Measurements from ENCODE around the gene PTGES3L.

PTGES3L gene

GRCh38 chr17:43020030-43020621 lies 40.2 kb upstream of the PTGES3L start:
- TF ChIP-seq JUND (IDR thresholded peaks at IDR 0.05; ENCODE audit: low read depth) = no peak
- DNase-seq (ENCODE audit: low read depth in 1 of 2, low spot score in 1 of 2) = no peak
- in situ Hi-C loops (cut with HindIII; ENCODE audit: low pct_unique_long_range_greater_than_20kb, low sequenced_read_pairs) = no loop called here

GRCh38 chr17:43019418-43019817 lies 39.5 kb upstream of the PTGES3L start:
- no peak for TF ChIP-seq JUND (IDR thresholded peaks at IDR 0.05; ENCODE audit: low read depth)
- DNase-seq (ENCODE audit: low read depth in 1 of 2, low spot score in 1 of 2) = no peak
- in situ Hi-C loops (cut with HindIII; ENCODE audit: low pct_unique_long_range_greater_than_20kb, low sequenced_read_pairs) = no loop called here

- no peak for DNase-seq (ENCODE audit: low read depth in 1 of 2, low spot score in 1 of 2)
- TF ChIP-seq JUND (IDR thresholded peaks at IDR 0.05; ENCODE audit: low read depth) = no peak
- in situ Hi-C loops (cut with HindIII; ENCODE audit: low pct_unique_long_range_greater_than_20kb, low sequenced_read_pairs) = no loop called here
These were observed 39.1 kb upstream of the PTGES3L start for GRCh38 chr17:43018932-43019331.

GRCh38 chr17:43018008-43018853 lies 38.4 kb upstream of the PTGES3L start:
- in situ Hi-C loops (cut with HindIII; ENCODE audit: low pct_unique_long_range_greater_than_20kb, low sequenced_read_pairs) = no loop called here
- DNase-seq (ENCODE audit: low read depth in 1 of 2, low spot score in 1 of 2) = no peak
- TF ChIP-seq JUND (IDR thresholded peaks at IDR 0.05; ENCODE audit: low read depth) = no peak

GRCh38 chr17:43016216-43016615 lies 36.3 kb upstream of the PTGES3L start:
- TF ChIP-seq JUND (IDR thresholded peaks at IDR 0.05; ENCODE audit: low read depth) = no peak
- in situ Hi-C loops (cut with HindIII; ENCODE audit: low pct_unique_long_range_greater_than_20kb, low sequenced_read_pairs) = no loop called here
- no peak for DNase-seq (ENCODE audit: low read depth in 1 of 2, low spot score in 1 of 2)

GRCh38 chr17:43015579-43015978 lies 35.7 kb upstream of the PTGES3L start:
- TF ChIP-seq JUND (IDR thresholded peaks at IDR 0.05; ENCODE audit: low read depth) = no peak
- in situ Hi-C loops (cut with HindIII; ENCODE audit: low pct_unique_long_range_greater_than_20kb, low sequenced_read_pairs) = no loop called here
- DNase-seq (ENCODE audit: low read depth in 1 of 2, low spot score in 1 of 2) = no peak

- no peak for TF ChIP-seq JUND (IDR thresholded peaks at IDR 0.05; ENCODE audit: low read depth)
- in situ Hi-C loops (cut with HindIII; ENCODE audit: low pct_unique_long_range_greater_than_20kb, low sequenced_read_pairs) = no loop called here
- no peak for DNase-seq (ENCODE audit: low read depth in 1 of 2, low spot score in 1 of 2)
These were observed 35.0 kb upstream of the PTGES3L start for GRCh38 chr17:43014649-43015542.

- TF ChIP-seq JUND (IDR thresholded peaks at IDR 0.05; ENCODE audit: low read depth) = no peak
- no peak for DNase-seq (ENCODE audit: low read depth in 1 of 2, low spot score in 1 of 2)
- in situ Hi-C loops (cut with HindIII; ENCODE audit: low pct_unique_long_range_greater_than_20kb, low sequenced_read_pairs) = no loop called here
These were observed 34.3 kb upstream of the PTGES3L start for GRCh38 chr17:43014020-43014648.

- in situ Hi-C loops (cut with HindIII; ENCODE audit: low pct_unique_long_range_greater_than_20kb, low sequenced_read_pairs) = no loop called here
- TF ChIP-seq JUND (IDR thresholded peaks at IDR 0.05; ENCODE audit: low read depth) = no peak
- no peak for DNase-seq (ENCODE audit: low read depth in 1 of 2, low spot score in 1 of 2)
These were observed 33.4 kb upstream of the PTGES3L start for GRCh38 chr17:43013296-43013695.

- in situ Hi-C loops (cut with HindIII; ENCODE audit: low pct_unique_long_range_greater_than_20kb, low sequenced_read_pairs) = no loop called here
- no peak for TF ChIP-seq JUND (IDR thresholded peaks at IDR 0.05; ENCODE audit: low read depth)
- no peak for DNase-seq (ENCODE audit: low read depth in 1 of 2, low spot score in 1 of 2)
These were observed 32.0 kb upstream of the PTGES3L start for GRCh38 chr17:43011728-43012472.

GRCh38 chr17:43010667-43011308 lies 30.9 kb upstream of the PTGES3L start:
- no peak for TF ChIP-seq JUND (IDR thresholded peaks at IDR 0.05; ENCODE audit: low read depth)
- DNase-seq (ENCODE audit: low read depth in 1 of 2, low spot score in 1 of 2) = no peak
- in situ Hi-C loops (cut with HindIII; ENCODE audit: low pct_unique_long_range_greater_than_20kb, low sequenced_read_pairs) = no loop called here

Measured in T47D (cell line).